Measurements from ENCODE around the gene OR52R1. TPM values are rescaled to one million over a fixed set of nuclear protein-coding genes. Genes with fewer than 3 reads are reported as not detected.
"Not testable (repeated sequence)": the region's sequence is repeated elsewhere in the genome, so short reads cannot be mapped to it uniquely, and the experiment has no call there.

The OR52R1 gene
- total RNA-seq, 4 donors from 2014 or later: not detected

- TF ChIP-seq POLR2A (IDR thresholded peaks at IDR 0.05): no peak
- TF ChIP-seq CTCF (IDR thresholded peaks at IDR 0.05): no peak
- Histone ChIP-seq H3K4me3 (no peak overlapping the region), H3K9me3 (no peaks in the 10 kb centered on the region), H3K27me3 (no peaks in the 10 kb centered on the region), H3K36me3 (no peaks in the 10 kb centered on the region), H3K4me1 (no peaks in the 10 kb centered on the region), H3K27ac (no peak overlapping the region)
- intact Hi-C loops (cut with DNase I; ENCODE audit: low total_unique reads): no loop called here
- no peak for DNase-seq
These were observed 4.3 kb upstream of the OR52R1 start for GRCh38 chr11:4808476-4808875.

GRCh38 chr11:4801316-4801715 is 2.9 kb downstream of the OR52R1 start:
- H3K4me1 ChIP-seq; H3K4me3 ChIP-seq; H3K9me3 ChIP-seq; intact Hi-C loops (cut with DNase I; ENCODE audit: low total_unique reads); H3K27ac ChIP-seq; H3K27me3 ChIP-seq; DNase-seq; H3K36me3 ChIP-seq: not testable (repeated sequence)

- no peak for DNase-seq
- TF ChIP-seq POLR2A (IDR thresholded peaks at IDR 0.05): no peak
- TF ChIP-seq CTCF (IDR thresholded peaks at IDR 0.05): no peak
- Histone ChIP-seq H3K36me3 (no peaks in the 10 kb centered on the region), H3K27me3 (no peaks in the 10 kb centered on the region), H3K27ac (no peak overlapping the region), H3K4me3 (no peak overlapping the region), H3K4me1 (no peaks in the 10 kb centered on the region), H3K9me3 (no peaks in the 10 kb centered on the region)
- intact Hi-C loops (cut with DNase I; ENCODE audit: low total_unique reads): no loop called here
These were observed 5.6 kb downstream of the OR52R1 start for GRCh38 chr11:4798427-4799183.

- H3K36me3 ChIP-seq: no peaks in the 10 kb centered on the region
- no peaks in the 10 kb centered on the region for H3K4me1 ChIP-seq
- DNase-seq: no peak
- H3K9me3 ChIP-seq: no peaks in the 10 kb centered on the region
- no peak overlapping the region for H3K4me3 ChIP-seq
- TF ChIP-seq POLR2A (IDR thresholded peaks at IDR 0.05) (no peak), CTCF (IDR thresholded peaks at IDR 0.05) (no peak)
- intact Hi-C loops (cut with DNase I; ENCODE audit: low total_unique reads): no loop called here
- no peak overlapping the region for H3K27ac ChIP-seq
- H3K27me3 ChIP-seq: no peaks in the 10 kb centered on the region
These were observed 7.0 kb downstream of the OR52R1 start for GRCh38 chr11:4797206-4797605.

GRCh38 chr11:4782454-4782853 is 21.7 kb downstream of the OR52R1 start:
- Histone ChIP-seq H3K4me1 (no peaks in the 10 kb centered on the region), H3K27me3 (no peaks in the 10 kb centered on the region), H3K9me3 (no peaks in the 10 kb centered on the region), H3K36me3 (no peaks in the 10 kb centered on the region), H3K27ac (no peak overlapping the region), H3K4me3 (no peak overlapping the region)
- intact Hi-C loops (cut with DNase I; ENCODE audit: low total_unique reads): no loop called here
- TF ChIP-seq POLR2A (IDR thresholded peaks at IDR 0.05) (no peak), CTCF (IDR thresholded peaks at IDR 0.05) (no peak)
- no peak for DNase-seq

GRCh38 chr11:4769838-4770237 is 34.3 kb downstream of the OR52R1 start, which contains the start of gene OR51F1:
TSS of gene OR51F1 (minus strand) at chr11:4769938. CDS start at chr11:4769938, 0 bp downstream.
- Histone ChIP-seq H3K27ac (no peak within 1 kb of the TSS), H3K9me3 (no peaks in the 10 kb centered on the region), H3K4me3 (no peak within 1 kb of the TSS), H3K4me1 (no peaks in the 10 kb centered on the region), H3K27me3 (no peaks in the 10 kb centered on the region), H3K36me3 (no peaks in the 10 kb centered on the region)
- TF ChIP-seq POLR2A (IDR thresholded peaks at IDR 0.05) (no peak), CTCF (IDR thresholded peaks at IDR 0.05) (no peak)
- no peak for DNase-seq
- intact Hi-C loops (cut with DNase I; ENCODE audit: low total_unique reads): no loop called here

Data from uterus (tissue), 4 donors.